Heart left ventricle (tissue), 13 donors: ENCODE measurements around the gene SPATA24.

Experiments used
- POLR2A ChIP-seq, 2 donors: fragments of 450-650 bp; IDR thresholded peaks; one replicate each; pipeline ENCODE4 v1.6.1; 2017; ENCODE audit warnings: antibody characterized with exemption in 2 of 2, mild to moderate bottlenecking in 2 of 2, moderate library complexity in 2 of 2
- TF ChIP-seq, protein P1 (sequence below), 12 donors: fragments of 200-600 bp; sonication (generic) in 4 of 12; IDR thresholded peaks; one replicate each; pipeline versions ENCODE4 v1.5.0 to v1.8.0; 2018 to 2022; ENCODE audit warnings: antibody characterized with exemption in 12 of 12, mild to moderate bottlenecking in 5 of 12
- donor health status: ischemic (EF 13 %, LVEDD 7.1; RV severe dilation, severe dysfunction).
- donor health status: DM: no; HTN: yes; CAD: no.
- donor health status: DM: no; HTN: no; CAD: no.
- donor health status: ischemic (EF 25% LVEDD 6.9; RV normal size, moderate dysfunction).
- donor health status: ischemic (EF 25% LVEDD 5.7; RV mildly dilated, moderate dysfunction).
- donor health status: ischemic (EF 35%, LVEDD 5.7; RV mildly dilated, moderate dysfunction).
- donor health status: nonischemic (EF 11% LVEDD 7.7; RV severe dilation, severe dysfunction).
- donor health status: DM: yes; HTN: yes; CAD: no.
- donor health status: PGD.
- donor health status: ischemic (EF 29% LVEDD 5.4; RV normal size, mild dysfunction).
- donor health status: nonischemic (EF 23%, LVEDD 6.1; RV moderate dilation, normal function).

DNA sequence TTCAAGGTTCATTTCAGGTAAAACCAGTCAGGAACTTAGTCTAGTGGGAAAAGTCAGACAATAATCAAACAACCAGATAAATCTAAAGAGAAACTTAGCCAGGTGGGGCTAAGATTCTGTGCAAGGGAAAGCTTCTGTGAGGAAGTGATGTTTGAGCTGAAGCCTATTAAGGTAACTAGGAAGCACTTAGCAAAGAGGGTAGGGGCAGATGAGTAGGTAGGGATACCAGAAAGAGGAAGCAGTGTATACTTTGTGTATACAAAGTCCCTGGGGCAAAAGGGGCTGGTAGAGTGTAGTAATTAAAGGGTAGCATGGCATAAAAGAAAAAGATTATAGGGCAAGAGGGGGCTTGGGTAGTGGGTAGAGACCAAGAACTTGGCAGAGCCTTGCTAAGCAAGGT lies 3.6 kb upstream of the SPATA24 start:
- TF ChIP-seq, protein P1, sequence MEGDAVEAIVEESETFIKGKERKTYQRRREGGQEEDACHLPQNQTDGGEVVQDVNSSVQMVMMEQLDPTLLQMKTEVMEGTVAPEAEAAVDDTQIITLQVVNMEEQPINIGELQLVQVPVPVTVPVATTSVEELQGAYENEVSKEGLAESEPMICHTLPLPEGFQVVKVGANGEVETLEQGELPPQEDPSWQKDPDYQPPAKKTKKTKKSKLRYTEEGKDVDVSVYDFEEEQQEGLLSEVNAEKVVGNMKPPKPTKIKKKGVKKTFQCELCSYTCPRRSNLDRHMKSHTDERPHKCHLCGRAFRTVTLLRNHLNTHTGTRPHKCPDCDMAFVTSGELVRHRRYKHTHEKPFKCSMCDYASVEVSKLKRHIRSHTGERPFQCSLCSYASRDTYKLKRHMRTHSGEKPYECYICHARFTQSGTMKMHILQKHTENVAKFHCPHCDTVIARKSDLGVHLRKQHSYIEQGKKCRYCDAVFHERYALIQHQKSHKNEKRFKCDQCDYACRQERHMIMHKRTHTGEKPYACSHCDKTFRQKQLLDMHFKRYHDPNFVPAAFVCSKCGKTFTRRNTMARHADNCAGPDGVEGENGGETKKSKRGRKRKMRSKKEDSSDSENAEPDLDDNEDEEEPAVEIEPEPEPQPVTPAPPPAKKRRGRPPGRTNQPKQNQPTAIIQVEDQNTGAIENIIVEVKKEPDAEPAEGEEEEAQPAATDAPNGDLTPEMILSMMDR (IDR thresholded peaks at IDR 0.05) = no peak
- TF ChIP-seq POLR2A (IDR thresholded peaks at IDR 0.05) = no peak
